HL-60/S4 treated with retinoic acid at 250 ng/mL for 4 days and 3 days (cell line): Measurements from ENCODE around the gene POTEM.
"Not testable (repeated sequence)": the region's sequence is repeated elsewhere in the genome, so short reads cannot be mapped to it uniquely, and the experiment has no call there.

Experiments used
- in situ Hi-C: fragments of 300-500 bp; cut with MboI; formaldehyde crosslinking; loops from 2 replicates; pipeline ENCODE4 v1.7.0; 2022; ENCODE audit warnings: low sequenced_read_pairs

The POTEM gene

DNA sequence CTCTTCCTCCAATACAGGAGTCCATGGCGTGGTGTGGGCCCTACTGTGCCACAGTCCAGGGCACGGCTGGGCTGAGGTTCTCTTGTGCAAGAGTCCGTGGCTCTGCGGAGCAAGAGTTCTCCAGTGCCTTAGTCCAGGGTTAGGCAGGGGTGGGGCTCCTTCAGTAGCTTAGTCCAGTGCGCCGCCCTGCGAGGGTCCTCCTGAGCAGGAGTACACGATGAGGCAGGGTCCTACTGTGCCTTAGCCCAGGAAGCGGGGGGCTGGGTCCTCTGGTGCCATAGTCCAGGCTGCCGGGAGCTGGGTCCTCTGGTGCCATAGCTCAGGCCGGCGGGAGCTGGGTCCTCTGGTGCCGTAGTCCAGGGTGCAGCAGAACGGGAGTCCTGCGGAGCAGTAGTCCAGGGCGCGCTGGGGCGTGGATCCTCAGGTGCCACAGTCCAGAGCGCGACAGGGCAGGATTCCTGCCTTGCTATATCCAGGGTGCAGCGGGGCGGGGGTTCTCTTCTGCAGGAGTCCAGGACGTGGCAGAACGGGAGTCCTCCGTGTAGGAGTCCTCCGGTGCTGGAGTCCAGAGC, 69.7 kb downstream of the POTEM start:
- in situ Hi-C loops, result not testable (repeated sequence)

DNA sequence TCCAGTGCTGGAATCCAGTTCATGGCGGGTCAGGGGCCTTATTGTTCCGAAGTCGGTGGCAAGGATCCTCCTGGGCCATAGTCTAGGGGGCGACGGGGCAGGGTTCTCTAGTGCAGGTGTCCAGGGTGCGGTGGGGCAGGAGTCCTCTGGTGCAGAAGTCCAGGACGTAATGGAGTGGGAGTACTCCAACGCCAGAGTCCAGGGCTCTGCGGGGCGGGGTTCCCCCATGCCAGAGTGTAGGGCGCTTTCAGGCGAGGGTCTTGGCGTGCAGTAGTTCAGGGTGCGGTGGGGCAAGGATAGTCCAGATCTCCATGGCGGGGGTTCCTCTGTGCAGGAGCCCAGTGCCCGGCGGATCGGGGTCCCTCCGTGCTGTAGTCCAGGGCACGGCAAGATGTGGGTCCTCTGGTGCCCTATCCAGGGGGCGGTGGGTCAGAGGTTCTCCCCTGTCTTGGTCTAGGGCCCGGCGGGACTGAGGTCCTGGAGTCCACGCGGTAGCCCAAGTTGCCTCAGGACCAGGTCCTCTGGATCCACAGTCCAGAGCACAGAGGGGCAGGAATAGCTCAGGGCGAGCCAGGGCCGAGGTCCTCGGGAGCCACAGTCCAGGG, 70.9 kb downstream of the POTEM start:
- in situ Hi-C loops, result not testable (repeated sequence)

DNA sequence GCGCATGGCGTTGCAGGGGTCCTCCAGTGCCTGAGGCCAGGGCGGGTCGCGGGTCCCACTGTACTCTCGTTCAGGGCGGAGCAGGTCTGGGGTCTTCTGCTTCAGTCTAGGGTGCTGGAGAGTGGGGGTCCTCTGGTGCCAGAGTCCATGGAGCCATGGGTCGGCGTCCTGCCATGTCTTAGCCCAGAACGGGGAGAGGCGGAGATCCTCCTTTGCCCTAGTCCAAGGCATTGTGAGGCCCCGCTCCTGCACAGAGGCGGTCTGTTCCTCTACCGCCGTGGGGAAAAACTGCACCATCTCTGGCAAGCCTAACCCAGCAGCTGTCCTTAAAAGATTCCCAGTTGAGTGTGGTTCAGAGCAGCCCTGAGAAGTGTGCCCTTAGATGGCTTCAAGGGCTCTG, 71.6 kb downstream of the POTEM start:
- in situ Hi-C loops, result not testable (repeated sequence)

DNA sequence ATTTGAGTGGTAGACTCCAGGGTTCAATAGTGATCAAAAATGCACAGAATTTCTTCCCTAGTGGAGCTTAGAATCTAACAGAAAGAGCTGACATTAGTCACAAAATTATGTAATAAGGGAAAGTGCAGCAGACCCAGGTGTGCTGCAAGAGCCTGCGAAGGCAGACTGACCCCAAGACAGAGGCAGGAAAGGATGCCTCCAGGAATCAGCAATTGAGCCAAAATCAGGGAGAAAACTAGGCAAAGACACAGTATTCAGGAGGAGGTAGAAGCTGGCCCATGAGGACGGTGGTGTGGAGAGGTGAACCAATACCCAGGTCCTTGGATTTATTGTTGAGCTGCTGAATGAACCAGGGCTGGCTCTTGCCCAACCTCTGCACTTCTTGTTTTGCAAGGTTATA, 76.2 kb downstream of the POTEM start:
- in situ Hi-C loops, result not testable (repeated sequence)
